BJ (cell line): ENCODE results near the gene RBFOX1. TPM values are rescaled to one million over a fixed set of nuclear protein-coding genes. Genes with fewer than 3 reads are reported as not detected.

Experiments used
- CTCF ChIA-PET: fragments of 350-600 bp; formaldehyde crosslinking; extraction: SDS; loops from one replicate; lab custom pipeline; 2021; ENCODE audit warnings: antibody characterized with exemption, inconsistent platforms; lab: Yijun Ruan, JAX
- POLR2A ChIA-PET: fragments of 300-600 bp; sonication (Branson Sonifier 250); formaldehyde crosslinking; extraction: SDS; loops from one replicate; lab custom pipeline; 2021; ENCODE audit warnings: antibody characterized with exemption; lab: Charles Lee
- DNase-seq: peaks from one replicate; pipeline ENCODE4 v3.0.0-alpha.2; 2011; ENCODE audit warnings: low read depth
- H3K27me3 ChIP-seq: 2 replicates; pipeline ENCODE4 v1.6.0; 2011; ENCODE audit warnings: low read length; ENCODE audit not compliant: control insufficient read depth, insufficient read depth
- H3K36me3 ChIP-seq: 2 replicates; pipeline ENCODE4 v1.5.1; 2011; ENCODE audit warnings: low read length; ENCODE audit not compliant: control insufficient read depth, insufficient read depth
- H3K4me3 ChIP-seq: 2 replicates; pipeline ENCODE4 v1.5.1; 2011; ENCODE audit warnings: low read depth, mild to moderate bottlenecking, control low read depth, low read length
- polyA plus RNA-seq: library from polyadenylated mRNA; depleted of rRNA; stranded (reverse); fragments of >200 nt; gene quantifications from 2 replicates; pipeline ENCODE4 v1.2.3, GENCODE V29; 2011
- TF ChIP-seq, protein P1 (sequence below): IDR thresholded peaks from 2 replicates; pipeline ENCODE4 v1.5.1; 2011; ENCODE audit warnings: low read depth, mild to moderate bottlenecking, control low read depth, inconsistent platforms, low read length, moderate library complexity; ENCODE audit not compliant: insufficient read depth

The RBFOX1 gene
- polyA plus RNA-seq, 1 experiment: not detected

DNA sequence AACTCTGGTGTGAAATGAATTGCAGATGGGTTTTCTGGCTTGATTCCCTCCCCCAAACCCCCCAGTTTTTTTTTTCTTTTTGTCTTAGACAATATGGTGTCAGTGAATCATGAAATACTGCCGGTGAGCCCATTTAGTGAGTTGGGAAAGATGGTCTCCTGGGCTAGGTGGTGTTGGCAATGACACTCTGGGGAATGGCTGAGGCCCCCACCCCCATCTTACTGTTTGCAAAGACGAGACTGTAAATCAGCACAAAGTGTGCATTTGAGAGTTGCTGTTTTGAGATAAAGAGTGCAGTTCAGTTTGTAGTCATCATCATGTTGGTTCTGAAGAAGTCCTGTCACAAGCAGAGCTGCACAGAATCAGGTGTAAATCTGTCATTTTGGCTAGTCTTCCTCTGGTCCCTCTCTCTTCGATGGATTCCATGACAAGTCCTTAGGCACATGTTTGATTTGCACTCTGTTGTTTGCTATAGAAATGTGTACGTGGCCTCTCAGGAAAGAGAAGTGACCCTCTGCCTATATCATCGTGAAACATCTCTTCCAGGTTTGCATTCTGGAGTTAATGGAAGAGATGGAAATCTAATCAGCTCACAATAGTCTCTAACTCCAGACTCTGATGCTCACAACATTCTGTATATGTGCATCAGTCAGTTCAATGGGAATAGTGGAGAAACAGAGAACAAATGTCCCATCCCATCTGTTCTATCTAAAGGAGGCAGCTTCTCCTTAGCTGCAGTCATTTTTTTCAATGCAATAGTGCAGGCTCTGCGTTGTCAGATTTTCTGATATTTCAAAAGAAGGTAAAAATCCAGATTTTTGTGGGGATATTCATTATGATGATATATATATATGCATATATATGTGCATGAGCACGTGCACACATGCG is 34.6 kb downstream of the RBFOX1 start:
- Histone ChIP-seq H3K4me3 (no peak overlapping the region), H3K36me3 (no peaks in the 10 kb centered on the region), H3K27me3 (no peaks in the 10 kb centered on the region)
- TF ChIP-seq, protein P1, sequence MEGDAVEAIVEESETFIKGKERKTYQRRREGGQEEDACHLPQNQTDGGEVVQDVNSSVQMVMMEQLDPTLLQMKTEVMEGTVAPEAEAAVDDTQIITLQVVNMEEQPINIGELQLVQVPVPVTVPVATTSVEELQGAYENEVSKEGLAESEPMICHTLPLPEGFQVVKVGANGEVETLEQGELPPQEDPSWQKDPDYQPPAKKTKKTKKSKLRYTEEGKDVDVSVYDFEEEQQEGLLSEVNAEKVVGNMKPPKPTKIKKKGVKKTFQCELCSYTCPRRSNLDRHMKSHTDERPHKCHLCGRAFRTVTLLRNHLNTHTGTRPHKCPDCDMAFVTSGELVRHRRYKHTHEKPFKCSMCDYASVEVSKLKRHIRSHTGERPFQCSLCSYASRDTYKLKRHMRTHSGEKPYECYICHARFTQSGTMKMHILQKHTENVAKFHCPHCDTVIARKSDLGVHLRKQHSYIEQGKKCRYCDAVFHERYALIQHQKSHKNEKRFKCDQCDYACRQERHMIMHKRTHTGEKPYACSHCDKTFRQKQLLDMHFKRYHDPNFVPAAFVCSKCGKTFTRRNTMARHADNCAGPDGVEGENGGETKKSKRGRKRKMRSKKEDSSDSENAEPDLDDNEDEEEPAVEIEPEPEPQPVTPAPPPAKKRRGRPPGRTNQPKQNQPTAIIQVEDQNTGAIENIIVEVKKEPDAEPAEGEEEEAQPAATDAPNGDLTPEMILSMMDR: no peak
- ChIA-PET CTCF (no interaction called here), POLR2A (no interaction called here)
- no peak for DNase-seq

DNA sequence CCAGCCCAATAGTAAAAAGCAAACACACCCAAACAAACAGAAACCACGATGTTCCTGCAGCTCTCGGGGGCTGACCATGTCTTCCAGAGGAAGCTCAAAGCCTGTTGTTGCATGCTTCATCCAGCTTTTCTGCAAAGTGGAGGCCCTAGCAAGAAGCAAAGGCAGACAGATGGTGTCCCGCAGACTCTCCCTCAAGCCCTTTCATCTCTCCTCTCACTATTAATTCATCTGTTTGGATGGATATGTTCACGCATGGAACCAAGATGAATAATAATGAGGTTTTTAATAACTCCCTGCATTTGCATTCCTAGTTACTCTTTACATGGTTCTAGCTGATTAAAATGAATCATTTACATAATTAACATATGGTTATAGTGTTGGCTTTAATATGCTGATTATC is 36.6 kb downstream of the RBFOX1 start:
- CTCF ChIA-PET: no interaction called here
- POLR2A ChIA-PET: no interaction called here
- DNase-seq: no peak
- TF ChIP-seq, protein P1: no peak
- no peak overlapping the region for H3K4me3 ChIP-seq
- no peaks in the 10 kb centered on the region for H3K27me3 ChIP-seq
- H3K36me3 ChIP-seq: no peaks in the 10 kb centered on the region

DNA sequence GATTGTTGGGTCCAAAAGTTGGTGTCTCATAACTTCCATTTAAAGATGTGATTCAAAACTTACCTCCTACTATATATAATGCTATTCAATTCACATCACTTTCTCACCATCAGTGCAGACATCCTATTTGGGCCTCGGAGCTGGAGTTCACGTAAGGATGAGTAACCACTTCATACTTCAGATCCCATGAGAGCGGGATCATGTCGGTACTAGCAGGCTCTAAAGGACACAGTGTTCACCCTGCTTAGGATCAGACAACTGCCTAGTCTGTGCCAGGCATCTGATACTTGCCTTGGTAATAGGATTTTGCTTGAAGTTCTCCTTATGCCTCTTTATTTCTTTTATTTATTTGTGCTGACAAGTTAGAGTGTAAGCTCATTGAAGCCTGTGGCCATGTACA is 39.5 kb downstream of the RBFOX1 start:
- ChIA-PET CTCF (no interaction called here), POLR2A (no interaction called here)
- no peaks in the 10 kb centered on the region for H3K36me3 ChIP-seq
- H3K27me3 ChIP-seq: no peaks in the 10 kb centered on the region
- DNase-seq: no peak
- TF ChIP-seq, protein P1: no peak
- no peak overlapping the region for H3K4me3 ChIP-seq

DNA sequence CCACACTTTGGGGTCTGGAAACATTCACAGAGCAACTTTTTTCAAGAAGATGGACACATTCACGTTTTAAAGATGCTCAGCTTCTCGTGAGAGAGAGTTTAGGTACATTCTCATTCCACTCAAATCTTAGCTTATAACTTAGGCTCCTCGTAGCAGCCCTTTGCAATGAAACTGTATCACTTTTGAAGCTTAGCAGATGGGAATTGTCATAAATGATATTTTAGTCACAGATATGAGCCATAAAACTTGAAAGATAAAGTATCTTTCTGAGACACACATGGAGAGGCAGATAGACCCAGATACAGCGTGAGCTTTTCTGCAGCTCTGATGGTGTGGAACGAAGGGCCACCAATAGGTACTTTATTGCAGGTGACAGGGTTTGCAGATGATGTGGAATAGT is 41.1 kb downstream of the RBFOX1 start:
- POLR2A ChIA-PET: no interaction called here
- no peaks in the 10 kb centered on the region for H3K36me3 ChIP-seq
- H3K27me3 ChIP-seq: no peaks in the 10 kb centered on the region
- DNase-seq: no peak
- H3K4me3 ChIP-seq: no peak overlapping the region
- TF ChIP-seq, protein P1: no peak
- CTCF ChIA-PET: no interaction called here

DNA sequence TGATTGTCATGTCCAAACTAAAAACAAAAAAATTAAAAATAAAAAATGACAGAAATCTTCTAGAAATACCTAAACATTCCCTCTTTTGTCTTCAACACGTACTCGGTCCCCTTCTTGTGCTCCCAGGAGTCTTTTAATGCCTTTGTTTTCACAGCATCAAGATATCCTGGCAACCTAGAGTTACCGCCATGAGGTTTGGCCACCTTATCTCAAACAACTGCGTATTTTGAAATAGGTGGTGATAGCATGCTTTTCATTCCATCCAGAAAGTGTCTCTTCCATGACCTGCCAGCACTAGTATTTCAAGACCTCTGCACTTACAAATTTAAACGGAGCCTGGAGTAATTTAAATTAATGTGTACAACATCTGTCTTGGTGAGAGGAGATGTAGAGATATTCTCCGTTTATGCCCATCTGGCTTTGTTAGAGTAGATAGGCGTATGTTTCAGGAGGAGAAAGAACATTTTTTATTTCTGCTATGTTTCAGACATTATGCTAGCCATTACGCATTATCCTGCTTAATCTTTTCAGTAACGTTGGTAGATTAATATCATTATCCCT is 42.0 kb downstream of the RBFOX1 start:
- ChIA-PET POLR2A (no interaction called here), CTCF (no interaction called here)
- Histone ChIP-seq H3K4me3 (no peak overlapping the region), H3K36me3 (no peaks in the 10 kb centered on the region), H3K27me3 (no peaks in the 10 kb centered on the region)
- TF ChIP-seq, protein P1: no peak
- DNase-seq: no peak
